HEK293T (cell line): ENCODE data around the gene CLEC3B.

ENCODE experiments used
- ARNT ChIP-seq: fragments of 450-650 bp; IDR thresholded peaks from 2 replicates; pipeline ENCODE4 v1.6.1; 2017; ENCODE audit warnings: mild to moderate bottlenecking
- BHLHE40 ChIP-seq: fragments of 450-650 bp; IDR thresholded peaks from 2 replicates; pipeline ENCODE4 v1.6.1; 2016; ENCODE audit warnings: mild to moderate bottlenecking, moderate library complexity, borderline replicate concordance
- CTBP1 ChIP-seq: fragments of 450-650 bp; IDR thresholded peaks from 2 replicates; pipeline ENCODE4 v1.6.1; 2016; ENCODE audit warnings: borderline replicate concordance
- ELF4 ChIP-seq: fragments of 450-650 bp; IDR thresholded peaks from 2 replicates; pipeline ENCODE4 v1.6.1; 2017; ENCODE audit warnings: antibody characterized with exemption
- FOXA1 ChIP-seq: fragments of 450-650 bp; IDR thresholded peaks from 2 replicates; pipeline ENCODE4 v1.6.1; 2016; ENCODE audit warnings: mild to moderate bottlenecking
- FOXK2 ChIP-seq: fragments of 450-650 bp; IDR thresholded peaks from 2 replicates; pipeline ENCODE4 v1.6.1; 2016; ENCODE audit warnings: mild to moderate bottlenecking
- FOXM1 ChIP-seq: fragments of 450-650 bp; IDR thresholded peaks from 2 replicates; pipeline ENCODE4 v1.6.1; 2017; ENCODE audit warnings: mild to moderate bottlenecking, borderline replicate concordance
- HDGF ChIP-seq: fragments of 450-650 bp; IDR thresholded peaks from 2 replicates; pipeline ENCODE4 v1.6.1; 2017; ENCODE audit warnings: antibody characterized with exemption, borderline replicate concordance
- L3MBTL2 ChIP-seq: fragments of 450-650 bp; conservative IDR thresholded peaks from 2 replicates; pipeline ENCODE4 v1.6.1; 2016; ENCODE audit warnings: mild to moderate bottlenecking
- PKNOX1 ChIP-seq: fragments of 450-650 bp; IDR thresholded peaks from 2 replicates; pipeline ENCODE4 v1.6.1; 2016
- SP1 ChIP-seq: fragments of 450-650 bp; IDR thresholded peaks from 2 replicates; pipeline ENCODE4 v1.6.1; 2017
- SUZ12 ChIP-seq: fragments of 450-650 bp; IDR thresholded peaks from 2 replicates; pipeline ENCODE4 v1.6.1; 2016; ENCODE audit warnings: mild to moderate bottlenecking

GRCh38 chr3:45002139-45002660, 23.9 kb upstream of the CLEC3B start:
- TF ChIP-seq HDGF (no peak), SP1 (no peak), CTBP1 (no peak), FOXM1 (no peak), FOXA1 (no peak), PKNOX1 (no peak), BHLHE40 (no peak), FOXK2 (no peak), L3MBTL2 (no peak), ELF4 (no peak), SUZ12 (no peak), ARNT (no peak)
